LNCAP (cell line): ENCODE results near the gene CCDC86.

Experiments used
- CTCF ChIP-seq: fragments of 450-650 bp; IDR thresholded peaks from 2 replicates; pipeline ENCODE4 v1.5.1; 2017; ENCODE audit warnings: mild to moderate bottlenecking

The CCDC86 gene

GRCh38 chr11:60844870-60845221 lies 2.9 kb downstream of the CCDC86 start:
- no peak for TF ChIP-seq CTCF

GRCh38 chr11:60845338-60845737 lies 3.4 kb downstream of the CCDC86 start:
- no peak for TF ChIP-seq CTCF

GRCh38 chr11:60847281-60847680 lies 5.4 kb downstream of the CCDC86 start:
- no peak for TF ChIP-seq CTCF

- no peak for TF ChIP-seq CTCF
Measured at GRCh38 chr11:60847896-60848295, 6.0 kb downstream of the CCDC86 start.

- no peak for TF ChIP-seq CTCF
Measured at GRCh38 chr11:60848714-60849151, 6.8 kb downstream of the CCDC86 start.

- TF ChIP-seq CTCF, result no peak
Measured at GRCh38 chr11:60849641-60850520, 8.0 kb downstream of the CCDC86 start.

- TF ChIP-seq CTCF, result no peak
Measured at GRCh38 chr11:60851327-60852104, 9.6 kb downstream of the CCDC86 start.
